Frontal cortex (tissue), 4 donors: Measurements from ENCODE around the gene HEPH. TPM values are rescaled to one million over a fixed set of nuclear protein-coding genes. Genes with fewer than 3 reads are reported as not detected.
"Not testable (repeated sequence)": the region's sequence is repeated elsewhere in the genome, so short reads cannot be mapped to it uniquely, and the experiment has no call there.

Source experiments
- DNase-seq, 2 donors: peaks; one replicate each; pipeline ENCODE4 v3.0.0; 2012; ENCODE audit warnings: low spot score in 2 of 2
- FAIRE-seq: peaks from 2 replicates; lab custom pipeline; 2012; peaks lifted over from hg19 to GRCh38; lab: Jason Lieb, UNC
- total RNA-seq: library from RNA; depleted of rRNA; stranded (reverse); fragments of >200 nt; gene quantifications from one replicate; pipeline ENCODE4 v1.2.3, GENCODE V29; 2014
- donor health status: control.
- donor health status: control.
- donor health status: control.

The HEPH gene
- total RNA-seq, 1 donor from 2014 or later = 3.3 TPM

DNA sequence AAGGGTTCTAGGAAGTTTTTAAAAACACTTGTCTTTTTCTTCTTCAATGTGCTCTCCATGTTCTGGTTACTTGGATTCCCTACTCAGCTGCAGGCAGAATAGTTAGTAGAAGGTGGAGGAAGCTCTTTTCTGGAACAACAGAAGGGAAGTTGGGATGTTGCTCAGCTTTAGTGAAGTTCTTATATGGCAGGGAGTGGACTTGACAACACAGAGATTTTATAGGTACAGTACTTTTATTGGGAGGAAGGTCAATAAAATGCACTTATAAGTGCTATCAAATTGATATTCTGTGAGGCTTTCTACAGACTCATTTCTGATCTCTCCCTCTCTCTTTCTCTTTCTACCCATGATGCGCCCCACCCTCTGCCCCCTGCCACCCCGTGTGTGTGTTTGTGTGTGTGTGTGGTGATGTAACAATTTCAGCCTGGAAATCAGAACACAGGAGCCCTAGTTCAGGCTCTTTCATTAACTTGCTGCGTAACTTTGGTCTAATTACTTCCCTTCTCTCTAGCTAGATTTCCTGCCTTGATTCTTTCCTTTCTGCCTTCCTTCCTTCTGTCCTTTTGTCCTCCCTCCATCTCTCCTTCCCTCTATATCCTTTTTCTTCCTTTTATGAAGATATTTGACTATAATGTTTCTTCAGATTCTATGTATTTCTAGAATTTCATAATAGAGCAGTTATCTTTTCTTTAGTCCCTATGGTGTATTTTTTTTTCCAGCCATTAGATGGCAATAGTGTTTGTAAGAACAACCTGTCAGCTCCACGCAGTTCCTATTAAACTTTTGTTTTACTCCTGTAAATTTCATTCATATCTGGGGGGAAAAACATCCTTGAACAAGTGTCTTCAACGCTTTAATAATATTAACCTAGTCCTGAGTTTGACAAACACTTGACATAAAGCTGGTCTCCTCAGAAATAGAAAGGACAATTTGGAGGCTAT, 37.1 kb downstream of the HEPH start:
- DNase-seq (no peak), FAIRE-seq (peak; percentile 33)

DNA sequence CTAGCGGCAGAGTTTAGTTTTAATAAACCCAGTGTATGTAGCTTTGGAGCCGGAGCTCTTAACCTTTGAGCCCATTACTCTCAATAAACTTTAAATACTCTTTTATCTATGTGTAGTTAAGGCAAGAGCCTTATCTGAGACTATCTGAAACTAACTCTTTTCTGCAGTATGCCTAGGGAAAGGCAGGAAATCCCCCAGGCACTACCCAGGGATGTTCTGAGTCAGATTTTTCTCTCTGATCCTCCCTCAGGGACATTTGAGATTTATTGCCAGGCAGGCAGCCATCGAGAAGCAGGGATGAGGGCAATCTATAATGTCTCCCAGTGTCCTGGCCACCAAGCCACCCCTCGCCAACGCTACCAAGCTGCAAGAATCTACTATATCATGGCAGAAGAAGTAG, 39.1 kb downstream of the HEPH start:
- DNase-seq (no peak), FAIRE-seq (no peak)

DNA sequence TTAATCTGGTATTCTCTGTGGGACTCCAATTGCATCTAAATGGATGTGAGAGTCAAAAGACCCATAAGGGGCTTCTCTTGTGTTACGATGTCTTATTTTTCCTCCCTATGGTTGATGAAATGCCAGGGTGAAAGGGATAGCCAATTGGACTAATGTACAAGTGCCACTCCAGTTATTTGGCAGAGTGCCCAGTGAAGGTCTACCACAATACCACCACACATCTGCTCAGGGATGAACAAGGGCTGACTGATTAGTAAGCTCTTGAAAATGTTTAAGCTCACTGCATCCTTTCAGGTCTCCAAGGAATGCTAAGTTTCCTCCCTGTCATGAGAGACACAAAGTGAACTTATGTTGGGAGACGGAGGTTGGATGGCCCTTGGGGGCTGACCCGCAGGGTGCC, 57.8 kb downstream of the HEPH start:
- FAIRE-seq = no peak
- DNase-seq = no peak

DNA sequence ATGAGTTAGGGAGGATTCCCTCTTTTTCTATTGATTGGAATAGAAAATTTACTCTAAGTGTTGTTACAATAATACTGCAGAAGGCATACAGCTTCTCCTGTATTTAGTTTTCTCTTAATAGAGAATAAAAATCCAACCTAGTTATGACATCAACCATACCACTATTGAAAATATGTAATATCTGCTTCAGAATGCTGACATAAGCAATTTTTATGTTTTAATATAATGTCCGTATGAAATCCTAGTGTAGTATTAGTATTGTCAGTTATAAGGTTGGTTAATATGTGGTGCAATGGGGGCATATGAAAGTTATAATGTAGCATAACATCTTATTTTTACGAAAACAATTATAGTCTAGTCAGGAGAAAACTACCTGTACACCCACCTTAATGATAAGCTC, 68.2 kb downstream of the HEPH start:
- FAIRE-seq = no peak
- no peak for DNase-seq

DNA sequence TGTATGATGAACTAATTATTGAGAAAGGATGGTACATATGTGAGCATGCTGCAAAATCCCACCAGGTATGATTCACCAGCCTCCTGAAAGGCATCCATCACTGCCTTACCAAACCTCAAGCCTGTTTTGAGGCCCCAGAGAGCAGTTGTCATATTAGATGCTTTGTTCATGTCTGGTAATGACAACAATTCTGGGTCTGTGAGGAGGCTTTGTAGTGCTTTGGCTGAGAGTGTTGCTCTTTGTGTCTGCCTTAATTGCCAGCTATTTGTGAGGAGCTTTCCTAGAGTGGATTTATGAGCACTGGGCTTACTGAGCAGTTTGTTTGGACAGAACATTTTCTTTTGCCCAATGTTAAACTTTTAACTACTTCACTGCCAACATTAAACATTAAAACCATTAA, 69.2 kb downstream of the HEPH start:
- DNase-seq = no peak
- no peak for FAIRE-seq

DNA sequence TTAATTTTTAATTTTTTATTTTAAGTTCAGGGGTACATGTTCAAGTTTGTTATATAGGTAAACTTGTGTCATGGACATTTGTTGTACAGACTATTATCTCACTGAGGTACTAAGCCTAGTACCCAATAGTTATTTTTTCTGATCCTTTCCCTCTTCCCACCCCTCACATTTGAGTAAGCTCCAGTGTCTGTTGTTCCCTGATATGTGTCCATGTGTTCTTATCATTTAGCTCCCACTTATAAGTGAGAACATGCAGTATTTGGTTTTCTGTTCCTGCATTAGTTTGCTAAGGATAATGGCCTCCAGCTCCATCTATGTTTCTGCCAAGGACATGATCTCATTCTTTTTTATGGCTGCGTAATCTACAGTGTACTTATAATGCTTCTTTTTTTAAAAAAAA, 69.9 kb downstream of the HEPH start:
- not testable (repeated sequence) for FAIRE-seq, DNase-seq

DNA sequence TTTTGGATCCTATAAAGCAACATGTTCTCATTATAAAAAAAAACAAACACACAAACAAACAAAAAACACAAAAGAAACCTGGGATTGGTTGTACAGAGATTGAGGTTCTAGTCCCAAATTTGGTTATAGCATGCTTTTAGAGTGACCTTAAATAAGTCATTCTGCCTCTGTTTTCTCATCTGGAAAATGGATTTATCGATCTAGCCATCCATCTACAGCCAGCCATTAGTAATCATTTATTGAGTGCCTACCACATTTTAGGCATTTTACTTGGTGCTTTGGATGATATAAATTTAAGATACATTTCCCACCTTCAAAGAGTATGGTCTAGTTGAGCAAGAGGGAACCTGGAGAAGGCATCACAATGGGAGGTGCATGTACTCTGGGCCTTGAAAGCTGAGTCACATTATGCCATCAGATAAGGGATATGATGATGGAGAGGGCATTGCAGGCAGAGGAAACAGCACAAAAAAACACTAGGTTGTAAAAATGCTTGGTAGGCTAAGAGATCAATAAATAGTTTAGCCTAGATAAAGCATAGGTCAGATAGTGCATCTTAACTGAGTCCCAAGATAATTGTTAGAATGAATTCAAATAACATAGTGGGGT, 91.4 kb downstream of the HEPH start:
- FAIRE-seq = no peak
- no peak for DNase-seq

DNA sequence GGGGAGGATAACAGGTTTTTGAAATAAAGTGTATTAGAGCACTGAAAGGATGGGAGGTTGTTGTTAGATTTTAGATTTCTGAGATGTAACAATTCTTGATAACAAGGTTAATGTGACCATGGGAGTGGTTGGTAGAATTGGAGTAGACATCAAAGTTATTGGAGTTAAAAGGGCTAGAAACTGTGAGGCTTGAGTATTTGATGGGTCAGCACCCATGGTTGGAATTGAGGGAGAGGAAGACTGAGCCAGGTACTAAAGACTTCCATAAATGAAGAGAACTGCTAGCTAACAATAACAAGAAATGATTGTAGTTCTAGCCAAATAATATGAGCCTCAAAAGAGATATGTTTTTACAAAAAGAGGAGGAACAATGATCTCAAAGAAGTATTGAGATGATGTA, 98.8 kb downstream of the HEPH start:
- no peak for FAIRE-seq
- DNase-seq = no peak

Other genes with a start within 250 kb of the HEPH start
- gene VSIG4, start 124.2 kb upstream of the HEPH start, total RNA-seq = 15.1 TPM